WTC11 (cell line): Measurements from ENCODE around the gene CTDNEP1. TPM values are rescaled to one million over a fixed set of nuclear protein-coding genes. Genes with fewer than 3 reads are reported as not detected.

ENCODE experiments used
- ATAC-seq: fragments of 200-7000 bp; cut with Tn5 transposase; 2 replicates; pipeline ENCODE4 v1.10.0; 2021; ENCODE audit warnings: mild to moderate bottlenecking, moderate library complexity
- CTCF ChIA-PET: fragments of 300-600 bp; sonication (Branson Sonifier 250); formaldehyde crosslinking; loops from one replicate; lab custom pipeline; 2021; ENCODE audit warnings: antibody characterized with exemption; lab: Charles Lee
- POLR2A ChIA-PET: fragments of 350-600 bp; sonication (Branson Sonifier 250); formaldehyde crosslinking; loops from one replicate; lab custom pipeline; 2021; ENCODE audit warnings: antibody characterized with exemption; lab: Charles Lee
- DNase-seq: peaks from one replicate; pipeline ENCODE4 v3.0.0; 2021; ENCODE audit warnings: low spot score
- H3K27ac Mint-ChIP-seq: 2 replicates; pipeline ENCODE4 v1.8.0; 2021; ENCODE audit warnings: mixed read lengths
- H3K27me3 Mint-ChIP-seq: 2 replicates; pipeline ENCODE4 v1.8.0; 2021; ENCODE audit warnings: low read depth, mild to moderate bottlenecking, moderate library complexity, mixed read lengths
- H3K36me3 Mint-ChIP-seq: 2 replicates; pipeline ENCODE4 v1.8.0; 2021; ENCODE audit warnings: mixed read lengths
- H3K4me1 Mint-ChIP-seq: 2 replicates; pipeline ENCODE4 v1.8.0; 2022; ENCODE audit warnings: mixed read lengths
- H3K4me3 Mint-ChIP-seq: 2 replicates; pipeline ENCODE4 v1.8.0; 2021; ENCODE audit warnings: mild to moderate bottlenecking, moderate library complexity, mixed read lengths
- H3K9me3 Mint-ChIP-seq: 2 replicates; pipeline ENCODE4 v1.8.0; 2021; ENCODE audit warnings: mixed read lengths
- AFF4 ChIP-seq: sonication (generic); formaldehyde crosslinking; IDR thresholded peaks from 2 replicates; pipeline ENCODE4 v1.8.1; 2023; ENCODE audit warnings: mild to moderate bottlenecking, missing genetic modification reagents, borderline replicate concordance
- EMX1 ChIP-seq: fragments of 250-450 bp; sonication (Bioruptor Pico); IDR thresholded peaks from 2 replicates; pipeline ENCODE4 v1.8.0; 2021; ENCODE audit warnings: mild to moderate bottlenecking
- HMGA2 ChIP-seq: fragments of 250-450 bp; sonication (Bioruptor Pico); IDR thresholded peaks from 2 replicates; pipeline ENCODE4 v1.4.0; 2021; ENCODE audit warnings: mild to moderate bottlenecking, moderate library complexity
- IRF1 ChIP-seq: sonication (generic); formaldehyde crosslinking; IDR thresholded peaks from 2 replicates; pipeline ENCODE4 v1.8.0; 2023; ENCODE audit warnings: missing genetic modification reagents
- JAZF1 ChIP-seq: fragments of 250-450 bp; sonication (Bioruptor Pico); IDR thresholded peaks from 2 replicates; pipeline ENCODE4 v1.9.0; 2021; ENCODE audit warnings: moderate library complexity, mild to moderate bottlenecking, inconsistent platforms
- JUN ChIP-seq: sonication (generic); formaldehyde crosslinking; IDR thresholded peaks from 2 replicates; pipeline ENCODE4 v1.8.0; 2023; ENCODE audit warnings: mild to moderate bottlenecking, missing genetic modification reagents
- MXD4 ChIP-seq: fragments of 250-450 bp; sonication (Bioruptor Pico); IDR thresholded peaks from 2 replicates; pipeline ENCODE4 v1.8.0; 2021; ENCODE audit warnings: mild to moderate bottlenecking, moderate library complexity, borderline replicate concordance
- MYBL2 ChIP-seq: sonication (generic); formaldehyde crosslinking; IDR thresholded peaks from 2 replicates; pipeline ENCODE4 v1.8.1; 2023; ENCODE audit warnings: mild to moderate bottlenecking, moderate library complexity, missing genetic modification reagents
- NFATC4 ChIP-seq: fragments of 250-450 bp; sonication (Bioruptor Pico); IDR thresholded peaks from 2 replicates; pipeline ENCODE4 v1.9.0; 2021; ENCODE audit warnings: mild to moderate bottlenecking
- NR1H2 ChIP-seq: sonication (generic); formaldehyde crosslinking; IDR thresholded peaks from 2 replicates; pipeline ENCODE4 v1.9.0; 2021; ENCODE audit warnings: mild to moderate bottlenecking, moderate library complexity, missing genetic modification reagents
- NR3C1 ChIP-seq: sonication (generic); formaldehyde crosslinking; conservative IDR thresholded peaks from 2 replicates; pipeline ENCODE4 v1.8.1; 2023; ENCODE audit warnings: low read depth, mild to moderate bottlenecking, missing genetic modification reagents
- OVOL2 ChIP-seq: fragments of 250-450 bp; sonication (Bioruptor Pico); IDR thresholded peaks from 2 replicates; pipeline ENCODE4 v1.9.0; 2021; ENCODE audit warnings: mild to moderate bottlenecking, borderline replicate concordance
- RORB ChIP-seq: fragments of 250-450 bp; sonication (Bioruptor Pico); IDR thresholded peaks from 2 replicates; pipeline ENCODE4 v1.9.0; 2021; ENCODE audit warnings: mild to moderate bottlenecking
- ZBTB43 ChIP-seq: sonication (generic); formaldehyde crosslinking; IDR thresholded peaks from 2 replicates; pipeline ENCODE4 v1.8.1; 2023; ENCODE audit warnings: mild to moderate bottlenecking, missing genetic modification reagents
- ZSCAN18 ChIP-seq: fragments of 250-450 bp; sonication (Bioruptor Pico); IDR thresholded peaks from 2 replicates; pipeline ENCODE4 v2.1.2; 2022; ENCODE audit warnings: mild to moderate bottlenecking, moderate library complexity
- total RNA-seq: library from RNA; stranded (reverse); gene quantifications from 3 replicates; pipeline ENCODE4 v1.2.3, GENCODE V29; 2021
- TF ChIP-seq, protein P1 (sequence below): sonication (generic); formaldehyde crosslinking; IDR thresholded peaks from 2 replicates; pipeline ENCODE4 v1.8.1; 2022; ENCODE audit warnings: mild to moderate bottlenecking, moderate library complexity, missing genetic modification reagents
- TF ChIP-seq, protein P2 (sequence below): fragments of 250-450 bp; sonication (Bioruptor Pico); conservative IDR thresholded peaks from 2 replicates; pipeline ENCODE4 v1.9.0; 2021; ENCODE audit warnings: mild to moderate bottlenecking
- TF ChIP-seq, protein P3 (sequence below): sonication (generic); formaldehyde crosslinking; conservative IDR thresholded peaks from 2 replicates; pipeline ENCODE4 v1.8.1; 2022; ENCODE audit warnings: mild to moderate bottlenecking, missing genetic modification reagents
- TF ChIP-seq, protein P4 (sequence below): sonication (generic); formaldehyde crosslinking; IDR thresholded peaks from 2 replicates; pipeline ENCODE4 v1.8.0; 2023; ENCODE audit warnings: mild to moderate bottlenecking, missing genetic modification reagents
- TF ChIP-seq, protein P5 (sequence below): fragments of 200-600 bp; IDR thresholded peaks from 2 replicates; pipeline ENCODE4 v1.8.0; 2022; ENCODE audit warnings: antibody characterized with exemption

Gene CTDNEP1
- total RNA-seq, 1 experiment from 2014 or later = 127 TPM

DNA sequence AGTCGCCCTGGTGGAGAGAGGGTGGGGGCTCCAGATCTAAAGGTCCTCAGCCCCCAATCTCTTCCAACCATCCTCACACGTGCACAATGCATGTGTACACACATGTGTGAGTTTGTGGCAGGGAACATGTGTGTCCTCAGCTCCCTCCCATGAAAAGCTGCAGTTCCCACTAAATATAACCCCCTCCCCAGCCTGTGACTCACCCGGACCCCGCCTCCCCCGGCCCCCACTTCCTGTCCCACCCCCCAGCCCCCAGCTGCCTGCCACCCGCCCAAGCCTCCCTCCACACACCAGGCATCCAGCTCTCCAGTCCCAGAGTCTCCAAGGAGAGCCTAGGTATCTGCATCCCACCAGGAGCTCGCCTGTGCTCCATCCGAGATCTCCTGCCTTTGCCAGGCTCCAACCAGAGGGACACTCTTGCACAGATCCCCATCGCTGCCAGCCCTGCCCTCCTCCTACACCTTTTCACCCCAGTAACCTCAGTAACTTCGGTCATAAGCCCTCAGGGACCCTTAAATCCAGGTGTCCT, 35.8 kb downstream of the CTDNEP1 start:
- H3K36me3 Mint-ChIP-seq = no peaks in the 10 kb centered on the region
- TF ChIP-seq JUN (no peak), ZBTB43 (CRISPR knock-in tag) (no peak), IRF1 (CRISPR knock-in tag) (no peak), MXD4 (CRISPR knock-in tag) (no peak), JAZF1 (CRISPR knock-in tag) (no peak), EMX1 (CRISPR knock-in tag) (no peak), ZSCAN18 (CRISPR knock-in tag) (no peak), RORB (CRISPR knock-in tag) (no peak), HMGA2 (CRISPR knock-in tag) (no peak), NR3C1 (CRISPR knock-in tag) (no peak), NR1H2 (CRISPR knock-in tag) (no peak), MYBL2 (CRISPR knock-in tag) (no peak), NFATC4 (CRISPR knock-in tag) (no peak), AFF4 (no peak), OVOL2 (CRISPR knock-in tag) (no peak)
- TF ChIP-seq, protein P1, sequence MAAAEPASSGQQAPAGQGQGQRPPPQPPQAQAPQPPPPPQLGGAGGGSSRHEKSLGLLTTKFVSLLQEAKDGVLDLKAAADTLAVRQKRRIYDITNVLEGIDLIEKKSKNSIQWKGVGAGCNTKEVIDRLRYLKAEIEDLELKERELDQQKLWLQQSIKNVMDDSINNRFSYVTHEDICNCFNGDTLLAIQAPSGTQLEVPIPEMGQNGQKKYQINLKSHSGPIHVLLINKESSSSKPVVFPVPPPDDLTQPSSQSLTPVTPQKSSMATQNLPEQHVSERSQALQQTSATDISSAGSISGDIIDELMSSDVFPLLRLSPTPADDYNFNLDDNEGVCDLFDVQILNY (CRISPR knock-in tag) = no peak
- TF ChIP-seq, protein P2, sequence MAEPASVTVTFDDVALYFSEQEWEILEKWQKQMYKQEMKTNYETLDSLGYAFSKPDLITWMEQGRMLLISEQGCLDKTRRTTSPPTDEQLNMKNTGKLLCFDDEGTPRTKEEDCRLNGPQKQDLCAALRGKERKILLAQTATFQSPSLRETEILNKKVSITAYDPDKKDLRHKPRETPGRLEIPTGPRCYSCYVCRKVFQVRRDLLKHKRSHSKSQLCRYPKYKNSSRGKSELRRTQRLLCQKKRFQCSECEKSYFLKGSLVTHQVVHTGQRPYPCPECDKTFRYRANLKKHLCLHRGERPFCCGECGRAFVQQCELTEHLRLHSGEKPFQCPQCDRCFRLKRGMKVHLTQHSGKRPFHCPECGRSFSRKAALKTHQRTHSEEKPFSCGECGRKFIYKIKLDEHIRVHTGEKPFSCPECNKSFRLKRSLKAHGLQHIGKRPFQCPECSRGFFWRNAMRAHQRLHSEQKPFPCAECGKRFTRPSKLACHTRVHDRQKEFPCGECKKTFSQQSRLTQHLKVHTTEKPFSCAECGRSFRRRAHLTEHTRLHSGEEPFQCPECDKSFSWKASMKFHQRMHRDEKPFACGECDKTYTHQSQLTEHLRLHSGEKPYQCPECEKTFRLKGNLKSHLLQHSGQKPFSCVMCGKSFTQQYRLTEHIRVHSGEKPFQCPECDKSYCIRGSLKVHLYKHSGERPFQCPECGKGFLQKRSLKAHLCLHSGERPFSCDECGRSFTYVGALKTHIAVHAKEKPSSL (CRISPR knock-in tag) = no peak
- TF ChIP-seq, protein P3, sequence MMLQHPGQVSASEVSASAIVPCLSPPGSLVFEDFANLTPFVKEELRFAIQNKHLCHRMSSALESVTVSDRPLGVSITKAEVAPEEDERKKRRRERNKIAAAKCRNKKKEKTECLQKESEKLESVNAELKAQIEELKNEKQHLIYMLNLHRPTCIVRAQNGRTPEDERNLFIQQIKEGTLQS (CRISPR knock-in tag) = no peak
- TF ChIP-seq, protein P4, sequence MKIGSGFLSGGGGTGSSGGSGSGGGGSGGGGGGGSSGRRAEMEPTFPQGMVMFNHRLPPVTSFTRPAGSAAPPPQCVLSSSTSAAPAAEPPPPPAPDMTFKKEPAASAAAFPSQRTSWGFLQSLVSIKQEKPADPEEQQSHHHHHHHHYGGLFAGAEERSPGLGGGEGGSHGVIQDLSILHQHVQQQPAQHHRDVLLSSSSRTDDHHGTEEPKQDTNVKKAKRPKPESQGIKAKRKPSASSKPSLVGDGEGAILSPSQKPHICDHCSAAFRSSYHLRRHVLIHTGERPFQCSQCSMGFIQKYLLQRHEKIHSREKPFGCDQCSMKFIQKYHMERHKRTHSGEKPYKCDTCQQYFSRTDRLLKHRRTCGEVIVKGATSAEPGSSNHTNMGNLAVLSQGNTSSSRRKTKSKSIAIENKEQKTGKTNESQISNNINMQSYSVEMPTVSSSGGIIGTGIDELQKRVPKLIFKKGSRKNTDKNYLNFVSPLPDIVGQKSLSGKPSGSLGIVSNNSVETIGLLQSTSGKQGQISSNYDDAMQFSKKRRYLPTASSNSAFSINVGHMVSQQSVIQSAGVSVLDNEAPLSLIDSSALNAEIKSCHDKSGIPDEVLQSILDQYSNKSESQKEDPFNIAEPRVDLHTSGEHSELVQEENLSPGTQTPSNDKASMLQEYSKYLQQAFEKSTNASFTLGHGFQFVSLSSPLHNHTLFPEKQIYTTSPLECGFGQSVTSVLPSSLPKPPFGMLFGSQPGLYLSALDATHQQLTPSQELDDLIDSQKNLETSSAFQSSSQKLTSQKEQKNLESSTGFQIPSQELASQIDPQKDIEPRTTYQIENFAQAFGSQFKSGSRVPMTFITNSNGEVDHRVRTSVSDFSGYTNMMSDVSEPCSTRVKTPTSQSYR (CRISPR knock-in tag) = no peak
- TF ChIP-seq, protein P5, sequence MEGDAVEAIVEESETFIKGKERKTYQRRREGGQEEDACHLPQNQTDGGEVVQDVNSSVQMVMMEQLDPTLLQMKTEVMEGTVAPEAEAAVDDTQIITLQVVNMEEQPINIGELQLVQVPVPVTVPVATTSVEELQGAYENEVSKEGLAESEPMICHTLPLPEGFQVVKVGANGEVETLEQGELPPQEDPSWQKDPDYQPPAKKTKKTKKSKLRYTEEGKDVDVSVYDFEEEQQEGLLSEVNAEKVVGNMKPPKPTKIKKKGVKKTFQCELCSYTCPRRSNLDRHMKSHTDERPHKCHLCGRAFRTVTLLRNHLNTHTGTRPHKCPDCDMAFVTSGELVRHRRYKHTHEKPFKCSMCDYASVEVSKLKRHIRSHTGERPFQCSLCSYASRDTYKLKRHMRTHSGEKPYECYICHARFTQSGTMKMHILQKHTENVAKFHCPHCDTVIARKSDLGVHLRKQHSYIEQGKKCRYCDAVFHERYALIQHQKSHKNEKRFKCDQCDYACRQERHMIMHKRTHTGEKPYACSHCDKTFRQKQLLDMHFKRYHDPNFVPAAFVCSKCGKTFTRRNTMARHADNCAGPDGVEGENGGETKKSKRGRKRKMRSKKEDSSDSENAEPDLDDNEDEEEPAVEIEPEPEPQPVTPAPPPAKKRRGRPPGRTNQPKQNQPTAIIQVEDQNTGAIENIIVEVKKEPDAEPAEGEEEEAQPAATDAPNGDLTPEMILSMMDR = no peak
- H3K27me3 Mint-ChIP-seq = peaks cover 4% of the 10 kb centered on the region; the same call in 1 of the 2 replicates
- H3K4me3 Mint-ChIP-seq = peak overlapping the region; percentile 86
- ChIA-PET CTCF (interaction anchor here (0.6 to 2.9 kb wide), 4 partner anchors 51 to 170 kb away, joined by 3 to 11 read pairs (median 6); no protein-coding TSS in a partner anchor), POLR2A (no interaction called here)
- ATAC-seq (no peak), DNase-seq (no peak)
- no peaks in the 10 kb centered on the region for H3K9me3 Mint-ChIP-seq
- peak overlapping the region; percentile 96 for H3K27ac Mint-ChIP-seq
- peaks cover 58% of the 10 kb centered on the region for H3K4me1 Mint-ChIP-seq
